GM12878 (cell line): Measurements from ENCODE around the gene DNA2. TPM values are rescaled to one million over a fixed set of nuclear protein-coding genes. Genes with fewer than 3 reads are reported as not detected.
A peak's percentile ranks its signal among the peaks of the same experiment; 100 is the strongest.

Source experiments
- ATAC-seq: fragments of 200-7000 bp; cut with Tn5 transposase; 3 replicates; pipeline ENCODE4 v1.9.1; 2020; ENCODE audit warnings: mild to moderate bottlenecking, moderate library complexity
- BruUV-seq: library from RNA; stranded (reverse); fragments of 400-500 nt; replicated peaks from 2 replicates; lab custom pipeline; 2021; lab: Mats Ljungman, UMichigan
- CTCF ChIA-PET: fragments of 300-600 bp; sonication (Branson Sonifier 250); formaldehyde crosslinking; extraction: SDS; loops from one replicate; lab custom pipeline; 2021; ENCODE audit warnings: inconsistent platforms; lab: Yijun Ruan, JAX
- POLR2A ChIA-PET: fragments of 350-600 bp; formaldehyde crosslinking; extraction: SDS; loops from one replicate; lab custom pipeline; 2021; ENCODE audit warnings: inconsistent platforms; lab: Charles Lee
- RAD21 ChIA-PET: fragments of 300-600 bp; sonication (Branson Sonifier 250); formaldehyde crosslinking; loops from one replicate; lab custom pipeline; 2023; ENCODE audit warnings: antibody characterized with exemption; ENCODE audit not compliant: unreplicated experiment; lab: Charles Lee
- SMC1A ChIA-PET: fragments of 300-600 bp; sonication (Branson Sonifier 250); formaldehyde crosslinking; loops from one replicate; lab custom pipeline; 2023; ENCODE audit not compliant: unreplicated experiment, uncharacterized antibody; lab: Charles Lee
- DNase-seq: peaks from one replicate; pipeline ENCODE4 v3.0.0-alpha.2; 2011; ENCODE audit warnings: low read depth, low spot score
- FAIRE-seq: peaks from 3 replicates; lab custom pipeline; 2011; peaks lifted over from hg19 to GRCh38; lab: Jason Lieb, UNC
- H2AFZ ChIP-seq: 2 replicates; pipeline ENCODE4 v1.6.0; 2011; ENCODE audit warnings: low read depth, low read length, control low read depth; ENCODE audit not compliant: control insufficient read depth
- H3K27ac ChIP-seq: 2 replicates; pipeline ENCODE4 v1.5.1; 2011; ENCODE audit warnings: control low read depth; ENCODE audit not compliant: control insufficient read depth, insufficient read depth
- H3K27me3 ChIP-seq, 2 experiments: replicated peaks in 1 of 2; 2 replicates each; pipeline versions ENCODE4 v1.6.0 to v1.6.1; 2011; ENCODE audit warnings: low read length in 1 of 2; ENCODE audit not compliant: control insufficient read depth in 2 of 2, insufficient read depth in 2 of 2
- H3K36me3 ChIP-seq, 2 experiments: 2 replicates each; pipeline ENCODE4 v1.5.1; 2011; ENCODE audit warnings: low read length in 1 of 2; ENCODE audit not compliant: control insufficient read depth in 2 of 2, insufficient read depth in 2 of 2
- H3K4me1 ChIP-seq: 2 replicates; pipeline ENCODE4 v1.6.1; 2011; ENCODE audit warnings: mild to moderate bottlenecking, low read length, moderate library complexity, mixed read lengths; ENCODE audit not compliant: control insufficient read depth, insufficient read depth
- H3K4me2 ChIP-seq: 2 replicates; pipeline ENCODE4 v1.6.0; 2011; ENCODE audit warnings: control low read depth; ENCODE audit not compliant: control insufficient read depth, insufficient read depth
- H3K4me3 ChIP-seq: fragments of 200-600 bp; sonication (generic); 2 replicates; pipeline ENCODE4 v1.5.1; 2016
- H3K79me2 ChIP-seq: 2 replicates; pipeline ENCODE4 v1.6.0; 2011; ENCODE audit warnings: low read length; ENCODE audit not compliant: control insufficient read depth, insufficient read depth
- H3K9ac ChIP-seq: 2 replicates; pipeline ENCODE4 v1.8.0; 2011; ENCODE audit warnings: low read length, control low read depth, mixed read lengths; ENCODE audit not compliant: control insufficient read depth, insufficient read depth
- H3K9me3 ChIP-seq: replicated peaks from 3 replicates; pipeline ENCODE4 v1.5.1; 2011; ENCODE audit warnings: mild to moderate bottlenecking, low read length; ENCODE audit not compliant: control insufficient read depth, insufficient read depth
- H4K20me1 ChIP-seq: 2 replicates; pipeline ENCODE4 v1.6.0; 2011; ENCODE audit not compliant: control insufficient read depth, insufficient read depth
- E2F8 ChIP-seq: fragments of 450-650 bp; IDR thresholded peaks from 2 replicates; pipeline ENCODE4 v1.6.1; 2018; ENCODE audit warnings: mild to moderate bottlenecking, low read depth, moderate library complexity; ENCODE audit not compliant: partially characterized antibody
- MTA2 ChIP-seq: fragments of 450-650 bp; IDR thresholded peaks from 2 replicates; pipeline ENCODE4 v1.6.1; 2016; ENCODE audit warnings: low read depth, mild to moderate bottlenecking, moderate library complexity
- NFXL1 ChIP-seq: fragments of 450-650 bp; IDR thresholded peaks from 2 replicates; pipeline ENCODE4 v1.6.1; 2017; ENCODE audit warnings: antibody characterized with exemption, mild to moderate bottlenecking, borderline replicate concordance
- NFYB ChIP-seq: IDR thresholded peaks from 2 replicates; pipeline ENCODE4 v1.6.1; 2011; ENCODE audit warnings: low read depth, mild to moderate bottlenecking, low read length, improper control_type of control experiment, moderate library complexity; ENCODE audit not compliant: insufficient read depth
- POLR2A ChIP-seq: IDR thresholded peaks from 2 replicates; pipeline ENCODE4 v1.6.1; 2011; ENCODE audit warnings: low read depth, mild to moderate bottlenecking, low read length
- SMAD5 ChIP-seq: IDR thresholded peaks from 2 replicates; pipeline ENCODE4 v1.6.1; 2016; ENCODE audit warnings: antibody characterized with exemption, low read depth
- YBX1 ChIP-seq: fragments of 450-650 bp; IDR thresholded peaks from 2 replicates; pipeline ENCODE4 v1.6.1; 2016; ENCODE audit warnings: antibody characterized with exemption
- ZBTB40 ChIP-seq: fragments of 450-650 bp; IDR thresholded peaks from 2 replicates; pipeline ENCODE4 v1.6.1; 2016; ENCODE audit warnings: mild to moderate bottlenecking, moderate library complexity, borderline replicate concordance
- ZNF207 ChIP-seq: fragments of 450-650 bp; IDR thresholded peaks from 2 replicates; pipeline ENCODE4 v1.6.1; 2014; ENCODE audit warnings: antibody characterized with exemption, mild to moderate bottlenecking, borderline replicate concordance
- ZSCAN29 ChIP-seq: fragments of 450-650 bp; IDR thresholded peaks from 2 replicates; pipeline ENCODE4 v1.6.1; 2017; ENCODE audit warnings: mild to moderate bottlenecking, moderate library complexity
- WGBS: methylation state at CpG from one replicate; pipeline ENCODE4 v1.1.6; 2016; ENCODE audit warnings: low lambda C conversion rate; ENCODE audit not compliant: insufficient replicate concordance, insufficient coverage; ENCODE audit errors: missing lambda C conversion rate; 5-methylcytosine and 5-hydroxymethylcytosine counted together
- in situ Hi-C: fragments of 300-500 bp; cut with MboI; formaldehyde crosslinking; loops from 9 replicates; pipeline ENCODE4 v1.14.3; 2018; ENCODE audit warnings: mixed read lengths
- intact Hi-C: fragments of 100-400 bp; cut with micrococcal nuclease; formaldehyde crosslinking; loops from one replicate; pipeline ENCODE4 v1.14.2; 2022; ENCODE audit not compliant: unreplicated experiment
- polyA plus RNA-seq, 11 experiments: library from polyadenylated mRNA; depleted of rRNA in 4 of 11; unstranded in 6 of 11; stranded (reverse) in 5 of 11; fragments of >200 nt; fragmentation: Nextera tagmentation in 4 of 11; fragmentation: Illumina TruSeq in 1 of 11; extraction: Ambion mirVana in 4 of 11; extraction: Trizol in 1 of 11; gene quantifications; 1 replicate in 1 of 11; 2 replicates in 10 of 11; pipeline versions ENCODE4 v1.2.1 to v1.2.3, GENCODE V29; 2011 to 2016; ENCODE audit warnings: inconsistent platforms in 2 of 11, missing spikeins in 2 of 11, low read depth in 1 of 11
- total RNA-seq, 4 experiments: library from RNA; depleted of rRNA in 3 of 4; stranded (reverse); fragments of >200 nt in 3 of 4; fragmentation: Illumina TruSeq in 1 of 4; extraction: Trizol in 1 of 4; gene quantifications; 2 replicates each; pipeline versions ENCODE4 v1.2.1 to v1.2.3, GENCODE V29; 2013 to 2021

Gene DNA2
- total and polyA plus RNA-seq, 10 of the 15 experiments (the other 5 are each of a cell fraction or from before 2014, with no cell fraction given) = 17.7 to 41.8 (median 28.4) TPM

- in situ Hi-C loops (no loop called here), intact Hi-C loops (no loop called here)
- Histone ChIP-seq H3K27ac (no peak overlapping the region), H3K4me2 (no peak overlapping the region), H4K20me1 (no peaks in the 10 kb centered on the region), H3K9ac (no peak overlapping the region), H3K4me3 (no peak overlapping the region), H2AFZ (no peak overlapping the region), H3K27me3 (no peaks in the 10 kb centered on the region), H3K9me3 (no peaks in the 10 kb centered on the region), H3K79me2 (no peaks in the 10 kb centered on the region), H3K36me3 (no peaks in the 10 kb centered on the region; a peak in 1 of 4 replicates), H3K4me1 (no peaks in the 10 kb centered on the region)
- ChIA-PET POLR2A (no interaction called here), SMC1A (no interaction called here), CTCF (no interaction called here), RAD21 (no interaction called here)
- no peak for TF ChIP-seq MTA2
- TF ChIP-seq SMAD5 = no peak
- TF ChIP-seq NFYB = no peak
- TF ChIP-seq ZSCAN29 = no peak
- TF ChIP-seq E2F8 = no peak
- no peak for TF ChIP-seq ZBTB40
- no peak for TF ChIP-seq POLR2A
- TF ChIP-seq ZNF207 = no peak
- TF ChIP-seq YBX1 = no peak
- TF ChIP-seq NFXL1 = no peak
- TSS peak; percentile 43 for BruUV-seq
- WGBS = 100% methylated on average over 6 of the region's 6 CpGs
- ATAC-seq (no peak), FAIRE-seq (no peak), DNase-seq (no peak)
Measured at GRCh38 chr10:68499544-68499943, 27.8 kb upstream of the DNA2 start.
